Uterine smooth muscle cell (primary cell): ENCODE measurements around the gene KCTD17. TPM values are rescaled to one million over a fixed set of nuclear protein-coding genes. Genes with fewer than 3 reads are reported as not detected.

Experiments
- total RNA-seq: library from RNA; depleted of rRNA; stranded (reverse); fragments of >200 nt; gene quantifications from 2 replicates; pipeline ENCODE4 v1.2.3, GENCODE V29; 2014

Gene KCTD17, protein sequence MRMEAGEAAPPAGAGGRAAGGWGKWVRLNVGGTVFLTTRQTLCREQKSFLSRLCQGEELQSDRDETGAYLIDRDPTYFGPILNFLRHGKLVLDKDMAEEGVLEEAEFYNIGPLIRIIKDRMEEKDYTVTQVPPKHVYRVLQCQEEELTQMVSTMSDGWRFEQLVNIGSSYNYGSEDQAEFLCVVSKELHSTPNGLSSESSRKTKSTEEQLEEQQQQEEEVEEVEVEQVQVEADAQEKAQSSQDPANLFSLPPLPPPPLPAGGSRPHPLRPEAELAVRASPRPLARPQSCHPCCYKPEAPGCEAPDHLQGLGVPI
- 30.5 and 40.8 TPM in 2 replicates for total RNA-seq

DNA sequence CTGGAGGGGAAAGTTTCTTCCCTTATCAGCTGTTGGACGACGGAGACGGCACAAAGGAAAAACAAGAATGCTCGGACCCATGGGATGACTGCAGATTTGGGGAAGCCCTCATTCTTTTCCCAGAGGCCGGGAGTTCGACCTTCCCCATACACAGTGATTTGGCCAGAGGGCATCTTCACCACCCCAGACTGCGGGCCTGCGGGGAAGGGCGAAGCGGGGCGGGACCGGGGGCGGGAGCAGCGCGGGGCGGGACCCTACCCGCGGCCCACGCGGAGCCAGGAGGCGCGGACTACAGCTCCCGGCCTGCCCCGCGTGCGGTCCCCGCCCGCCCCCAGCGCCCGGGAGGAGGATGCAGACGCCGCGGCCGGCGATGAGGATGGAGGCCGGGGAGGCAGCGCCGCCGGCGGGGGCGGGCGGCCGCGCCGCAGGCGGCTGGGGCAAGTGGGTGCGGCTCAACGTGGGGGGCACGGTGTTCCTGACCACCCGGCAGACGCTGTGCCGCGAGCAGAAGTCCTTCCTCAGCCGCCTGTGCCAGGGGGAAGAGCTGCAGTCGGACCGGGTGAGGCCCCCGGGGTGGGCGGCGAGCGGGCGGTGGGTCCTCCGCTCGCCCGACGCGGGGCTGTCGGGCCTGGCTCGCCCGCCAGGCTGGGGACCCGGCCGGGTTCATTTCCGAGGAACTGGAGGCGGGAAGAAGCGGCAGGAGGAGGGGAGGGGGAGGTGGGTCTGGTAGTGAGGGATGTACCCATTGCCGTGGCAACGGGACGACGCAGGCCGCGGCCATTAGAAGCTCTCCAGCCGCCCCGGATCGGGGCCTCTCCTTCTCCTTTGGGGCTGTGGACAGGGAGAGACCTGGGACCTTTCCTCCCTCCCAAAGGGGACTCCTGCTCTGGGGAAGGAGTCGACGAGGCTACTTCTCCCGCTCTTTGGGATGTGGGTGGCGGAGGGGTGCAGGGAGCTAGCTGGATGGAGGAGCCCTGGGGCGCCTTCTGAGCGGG is at the start of gene KCTD17:
KCTD17 (plus strand) TSS at position 352 of the 995 bp plus-strand sequence; CDS start at position 371, 19 bp downstream.

DNA sequence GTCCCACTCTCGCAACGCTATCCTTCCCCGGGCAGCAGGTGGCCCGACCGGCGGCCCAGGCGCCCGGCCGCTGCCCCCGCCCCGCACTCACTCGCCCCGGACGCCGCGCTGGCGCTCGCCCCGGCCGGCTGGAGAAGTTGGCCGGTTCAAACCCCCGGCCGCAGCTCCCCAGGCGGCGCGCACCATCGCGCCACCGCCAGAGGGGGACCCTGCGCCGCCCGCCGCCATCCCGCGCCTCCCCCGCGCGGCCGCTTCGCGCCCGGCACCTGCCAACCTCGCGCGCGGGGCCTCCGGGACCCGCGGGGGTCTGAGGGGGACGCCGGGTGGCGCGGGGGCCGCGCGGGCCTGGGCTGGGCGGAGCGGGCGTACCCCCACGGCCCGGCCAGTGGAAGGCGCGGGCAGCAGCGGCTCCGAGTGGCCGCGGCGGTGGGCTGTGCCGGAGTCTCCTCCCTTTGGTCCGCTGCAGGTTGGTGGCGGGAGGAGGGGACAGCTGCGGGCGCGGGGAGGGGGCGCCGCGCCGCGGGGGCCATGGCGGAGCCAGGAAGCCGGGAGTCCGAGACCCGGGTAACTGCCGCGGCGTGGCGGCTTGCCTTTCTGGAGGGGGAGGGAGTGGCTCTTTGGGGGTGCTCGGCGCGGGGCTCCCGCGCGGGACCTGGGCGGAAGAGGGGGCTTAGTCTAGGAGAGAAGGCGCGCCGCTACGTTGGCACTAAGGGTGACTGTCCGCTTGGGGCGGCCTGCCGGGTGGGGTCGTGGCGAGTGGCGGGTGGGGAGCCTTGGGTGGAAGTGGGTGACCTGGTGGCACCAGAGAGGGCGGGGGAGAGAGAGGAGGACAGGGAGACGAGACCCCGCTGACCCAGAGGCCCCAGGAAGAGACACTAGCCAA is 32.0 kb upstream of the KCTD17 start, which contains the start of the genes MPST and TST:
MPST (plus strand) TSS at position 434 of the 883 bp plus-strand sequence; CDS start at position 529, 95 bp downstream.
TST (minus strand) TSS at position 139 of the 883 bp plus-strand sequence. CDS start 715 bp downstream, outside the sequence.

DNA sequence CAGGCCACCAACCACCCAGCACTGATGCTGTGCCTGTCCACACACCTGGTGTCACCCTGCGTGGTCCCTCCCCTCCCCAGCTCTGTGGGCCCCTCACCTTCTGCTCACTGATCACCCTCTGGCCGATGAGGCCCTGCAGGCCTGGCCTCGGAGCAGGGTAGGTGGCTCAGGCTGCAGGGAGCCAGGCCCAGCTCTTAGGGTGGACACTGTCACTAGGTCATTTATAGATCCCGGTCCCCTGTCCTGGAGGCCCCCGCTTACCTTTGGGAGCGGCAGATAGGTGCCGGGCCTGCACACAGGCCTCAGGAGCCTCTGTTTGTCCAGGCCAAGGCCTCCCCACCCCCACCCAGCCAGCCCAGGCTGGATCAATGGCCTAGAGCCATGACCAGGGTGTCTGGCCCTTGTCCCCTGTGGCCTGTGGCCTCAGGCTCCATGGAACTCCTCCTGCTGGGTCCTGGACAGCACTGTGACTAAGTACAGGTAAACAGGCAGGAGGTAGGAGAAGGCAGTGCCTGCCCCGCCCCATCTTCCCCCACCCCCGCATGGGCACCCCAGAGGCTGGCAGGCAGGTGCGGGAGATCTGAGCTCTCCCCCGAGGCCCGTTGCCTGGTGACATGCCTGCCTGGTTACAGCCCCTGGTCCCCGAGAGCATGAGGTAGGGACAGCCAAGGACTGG is 57.8 kb downstream of the KCTD17 start, which contains the start of gene TMPRSS6:
TMPRSS6 (minus strand) TSS at position 472 of the 676 bp plus-strand sequence. CDS start 6,296 bp downstream, outside the sequence.

Other genes with a start within 250 kb of the KCTD17 start
- not detected in 2 replicates for gene PVALB, start 234.7 kb upstream of the KCTD17 start, total RNA-seq
- gene NCF4, start 190.7 kb upstream of the KCTD17 start, total RNA-seq: not detected in 2 replicates
- under 0.01 TPM in 1 of 2 replicates, not detected in the other for gene CSF2RB, start 138.1 kb upstream of the KCTD17 start, total RNA-seq
- 31.9 and 38.6 TPM in 2 replicates for gene TST, start 32.3 kb upstream of the KCTD17 start, total RNA-seq
- 47.5 and 62.5 TPM in 2 replicates for gene MPST, start 32.0 kb upstream of the KCTD17 start, total RNA-seq
- not detected in 2 replicates for gene TMPRSS6, start 58.0 kb downstream of the KCTD17 start, total RNA-seq
- gene IL2RB, start 98.2 kb downstream of the KCTD17 start, total RNA-seq: 0.11 and 0.25 TPM in 2 replicates
- gene C1QTNF6, start 136.5 kb downstream of the KCTD17 start, total RNA-seq: 2.7 and 4.0 TPM in 2 replicates
- 0.12 and 0.33 TPM in 2 replicates for gene SSTR3, start 160.7 kb downstream of the KCTD17 start, total RNA-seq
- gene RAC2, start 192.5 kb downstream of the KCTD17 start, total RNA-seq: 4.0 and 7.7 TPM in 2 replicates
- 0.12 and 0.33 TPM in 2 replicates for gene CYTH4, start 230.8 kb downstream of the KCTD17 start, total RNA-seq